Measurements from ENCODE around the gene IZUMO3. TPM values are rescaled to one million over a fixed set of nuclear protein-coding genes. Genes with fewer than 3 reads are reported as not detected.
"Not testable (repeated sequence)": the region's sequence is repeated elsewhere in the genome, so short reads cannot be mapped to it uniquely, and the experiment has no call there.

The IZUMO3 gene
- not detected in 2 replicates for total RNA-seq

- DNase-seq (ENCODE audit: low read depth in 2 of 2) = no peak
Measured at GRCh38 chr9:24545847-24546522, at the start of gene IZUMO3. Gene IZUMO3 (minus strand): TSS chr9:24545897. CDS start chr9:24545649, 248 bp downstream.

- no peak for DNase-seq (ENCODE audit: low read depth in 2 of 2)
Measured at GRCh38 chr9:24594234-24594850, 48.6 kb upstream of the IZUMO3 start.

- no peak for DNase-seq (ENCODE audit: low read depth in 2 of 2)
Measured at GRCh38 chr9:24590432-24590831, 44.7 kb upstream of the IZUMO3 start.

- DNase-seq (ENCODE audit: low read depth in 2 of 2) = no peak
Measured at GRCh38 chr9:24587883-24588282, 42.2 kb upstream of the IZUMO3 start.

GRCh38 chr9:24582146-24583126 is 36.7 kb upstream of the IZUMO3 start:
- no peak for DNase-seq (ENCODE audit: low read depth in 2 of 2)

GRCh38 chr9:24580005-24580404 is 34.3 kb upstream of the IZUMO3 start:
- not testable (repeated sequence) for DNase-seq (ENCODE audit: low read depth in 2 of 2)

- no peak for DNase-seq (ENCODE audit: low read depth in 2 of 2)
Measured at GRCh38 chr9:24572406-24572805, 26.7 kb upstream of the IZUMO3 start.

- no peak for DNase-seq (ENCODE audit: low read depth in 2 of 2)
Measured at GRCh38 chr9:24561957-24562356, 16.3 kb upstream of the IZUMO3 start.

- DNase-seq (ENCODE audit: low read depth in 2 of 2) = no peak
Measured at GRCh38 chr9:24553183-24553552, 7.5 kb upstream of the IZUMO3 start.

- no peak for DNase-seq (ENCODE audit: low read depth in 2 of 2)
Measured at GRCh38 chr9:24552526-24553182, 7.0 kb upstream of the IZUMO3 start.

GRCh38 chr9:24545285-24545684 is 412 bp downstream of the IZUMO3 start:
- no peak for DNase-seq (ENCODE audit: low read depth in 2 of 2)

- DNase-seq (ENCODE audit: low read depth in 2 of 2) = no peak
Measured at GRCh38 chr9:24518545-24518944, 27.2 kb downstream of the IZUMO3 start.

GRCh38 chr9:24516463-24516862 is 29.2 kb downstream of the IZUMO3 start:
- DNase-seq (ENCODE audit: low read depth in 2 of 2) = no peak

GRCh38 chr9:24509850-24510249 is 35.8 kb downstream of the IZUMO3 start:
- DNase-seq (ENCODE audit: low read depth in 2 of 2) = no peak

- DNase-seq (ENCODE audit: low read depth in 2 of 2) = no peak
Measured at GRCh38 chr9:24504521-24504920, 41.2 kb downstream of the IZUMO3 start.

- DNase-seq (ENCODE audit: low read depth in 2 of 2) = no peak
Measured at GRCh38 chr9:24502206-24502937, 43.3 kb downstream of the IZUMO3 start.

- no peak for DNase-seq (ENCODE audit: low read depth in 2 of 2)
Measured at GRCh38 chr9:24500761-24501160, 44.9 kb downstream of the IZUMO3 start.

- no peak for DNase-seq (ENCODE audit: low read depth in 2 of 2)
Measured at GRCh38 chr9:24498632-24499031, 47.1 kb downstream of the IZUMO3 start.

- no peak for DNase-seq (ENCODE audit: low read depth in 2 of 2)
Measured at GRCh38 chr9:24497671-24498070, 48.0 kb downstream of the IZUMO3 start.
